Globus pallidus (tissue), 1 donor: ENCODE data around the gene VWA7.
"Not testable (repeated sequence)": the region's sequence is repeated elsewhere in the genome, so short reads cannot be mapped to it uniquely, and the experiment has no call there.

Experiments used
- DNase-seq: peaks from one replicate; pipeline ENCODE4 v3.0.0-alpha.2; 2015; ENCODE audit warnings: low spot score

Gene VWA7

DNA sequence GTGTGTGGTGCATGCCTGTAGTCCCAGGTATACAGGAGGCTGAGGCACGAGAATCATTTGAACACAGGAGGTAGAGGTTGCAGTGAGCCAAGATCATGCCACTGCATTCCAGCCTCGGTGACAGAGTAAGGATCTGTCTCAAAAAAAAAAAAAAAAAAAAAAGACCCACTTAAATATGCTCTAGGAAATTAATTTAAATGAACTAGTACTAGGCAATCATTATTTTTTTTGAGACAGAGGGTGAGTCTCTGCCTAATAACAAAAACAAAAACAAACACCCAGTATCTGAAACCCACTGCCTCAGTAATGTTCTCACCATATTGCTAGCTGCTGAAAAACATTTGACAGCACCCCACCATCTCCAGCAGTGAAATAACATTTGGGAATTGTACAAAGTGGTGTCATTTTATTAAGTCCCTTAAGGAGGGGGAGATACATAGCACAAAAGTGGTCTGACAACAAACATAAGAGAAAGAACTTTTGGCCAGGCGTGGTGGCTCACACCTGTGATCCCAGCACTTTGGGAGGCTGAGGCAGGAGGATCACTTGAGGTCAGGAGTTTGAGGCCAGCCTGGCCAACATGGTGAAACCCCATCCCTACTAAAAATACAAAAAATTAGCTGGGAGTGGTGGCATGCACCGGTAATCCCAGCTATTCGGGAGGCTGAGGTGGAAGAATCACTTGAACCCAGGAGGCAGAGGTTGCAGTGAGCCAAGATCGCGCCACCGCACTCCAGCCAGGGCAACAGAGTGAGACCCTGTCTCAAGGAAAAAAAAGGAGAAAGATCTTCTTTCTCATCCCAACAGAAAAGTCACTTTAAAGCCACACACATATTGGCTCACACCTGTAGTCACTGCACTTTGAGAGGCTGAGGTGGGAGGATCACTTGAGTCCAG is 24.2 kb upstream of the VWA7 start:
- DNase-seq = not testable (repeated sequence)

DNA sequence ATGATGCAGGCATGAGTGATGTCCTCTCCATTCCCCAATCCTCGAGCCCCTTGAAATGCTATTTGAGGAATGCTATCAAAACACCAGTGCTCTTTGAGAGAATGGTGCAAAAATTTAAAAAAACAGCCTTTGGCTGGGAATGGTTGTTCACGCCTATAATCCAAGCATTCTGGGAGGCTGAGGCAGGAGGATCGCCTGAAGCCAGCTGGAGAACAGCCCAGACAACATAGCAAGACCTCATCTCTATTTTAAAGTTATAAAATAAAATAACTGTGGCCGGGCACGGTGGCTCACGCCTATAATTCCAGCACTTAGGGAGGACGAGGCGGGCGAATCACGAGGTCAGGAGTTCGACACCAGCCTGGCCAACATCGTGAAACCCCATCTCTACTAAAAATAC is 22.7 kb upstream of the VWA7 start:
- no peak for DNase-seq

DNA sequence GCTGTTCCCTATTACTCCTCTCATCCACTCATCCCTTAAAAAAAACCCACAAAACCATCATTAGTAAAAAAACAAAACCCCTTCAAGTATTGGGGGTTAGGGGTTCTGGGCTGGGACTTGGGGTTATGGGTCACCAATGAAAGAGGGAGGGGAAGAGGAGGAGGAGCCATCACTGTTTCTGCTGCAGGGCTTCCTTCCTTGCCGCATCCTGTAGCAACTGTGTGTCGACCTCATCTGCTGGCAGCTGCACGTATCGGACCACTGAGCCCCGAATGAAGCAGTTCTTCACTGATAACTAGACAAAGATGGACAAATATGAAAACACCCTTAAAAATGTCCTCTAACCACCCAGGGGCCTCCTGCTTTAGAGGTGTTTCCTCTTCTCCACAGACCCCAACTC is 20.5 kb upstream of the VWA7 start:
- no peak for DNase-seq

DNA sequence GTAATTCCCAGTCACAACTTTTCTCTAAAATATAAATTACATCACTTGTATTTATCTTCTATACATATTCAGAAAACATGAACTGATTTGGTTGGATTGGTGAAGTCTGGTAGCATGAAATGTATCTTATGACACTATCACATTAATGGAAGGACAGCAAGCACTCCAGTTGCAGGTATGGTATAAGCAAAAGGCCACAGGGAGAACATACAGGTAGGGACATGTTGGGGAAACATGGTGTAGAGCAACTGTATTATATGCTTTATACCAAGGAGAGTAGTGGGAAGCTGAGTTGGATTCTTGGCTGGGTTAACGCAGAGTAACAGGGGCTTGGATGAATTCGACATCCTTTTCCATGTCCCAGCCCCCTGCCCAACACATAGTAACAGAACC is 19.9 kb upstream of the VWA7 start:
- DNase-seq = no peak

DNA sequence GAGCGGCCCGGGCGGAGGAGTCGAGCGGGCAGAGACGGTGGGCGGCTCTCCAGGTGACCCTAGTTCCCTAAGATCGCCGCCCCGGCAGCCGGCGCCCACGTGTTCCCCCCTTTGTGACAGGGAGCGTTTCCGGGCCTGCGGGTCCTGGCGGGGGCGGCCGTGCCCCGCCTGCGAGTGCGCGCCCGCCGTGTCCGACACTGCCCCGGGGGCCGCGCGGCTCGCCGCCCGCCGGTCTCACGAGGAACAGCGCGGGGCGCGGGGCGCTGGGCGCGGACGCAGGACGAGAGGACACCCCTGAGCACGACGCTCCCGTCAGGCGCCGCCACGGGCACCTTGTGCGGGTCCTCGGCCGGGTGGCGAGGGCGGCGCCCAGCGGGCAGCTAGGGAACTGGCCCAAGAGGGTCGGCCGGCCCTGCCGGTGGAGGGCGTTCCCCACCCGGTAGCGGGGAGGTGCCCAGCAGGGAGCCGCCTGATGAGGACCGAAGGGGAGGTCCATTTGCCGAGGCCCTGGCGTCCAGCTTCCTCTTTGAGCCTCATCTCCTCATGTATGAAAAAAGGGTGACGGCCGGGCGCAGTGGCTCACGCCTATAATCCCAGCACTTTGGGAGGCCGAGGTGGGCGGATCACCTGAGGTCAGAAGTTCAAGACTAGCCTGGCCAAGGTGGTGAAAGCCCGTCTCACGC is 18.6 kb upstream of the VWA7 start, which contains the start of gene VARS1:
VARS1 (minus strand) TSS at position 137 of the 683 bp plus-strand sequence. CDS start 535 bp downstream, outside the sequence.
- DNase-seq = peak; percentile 86

DNA sequence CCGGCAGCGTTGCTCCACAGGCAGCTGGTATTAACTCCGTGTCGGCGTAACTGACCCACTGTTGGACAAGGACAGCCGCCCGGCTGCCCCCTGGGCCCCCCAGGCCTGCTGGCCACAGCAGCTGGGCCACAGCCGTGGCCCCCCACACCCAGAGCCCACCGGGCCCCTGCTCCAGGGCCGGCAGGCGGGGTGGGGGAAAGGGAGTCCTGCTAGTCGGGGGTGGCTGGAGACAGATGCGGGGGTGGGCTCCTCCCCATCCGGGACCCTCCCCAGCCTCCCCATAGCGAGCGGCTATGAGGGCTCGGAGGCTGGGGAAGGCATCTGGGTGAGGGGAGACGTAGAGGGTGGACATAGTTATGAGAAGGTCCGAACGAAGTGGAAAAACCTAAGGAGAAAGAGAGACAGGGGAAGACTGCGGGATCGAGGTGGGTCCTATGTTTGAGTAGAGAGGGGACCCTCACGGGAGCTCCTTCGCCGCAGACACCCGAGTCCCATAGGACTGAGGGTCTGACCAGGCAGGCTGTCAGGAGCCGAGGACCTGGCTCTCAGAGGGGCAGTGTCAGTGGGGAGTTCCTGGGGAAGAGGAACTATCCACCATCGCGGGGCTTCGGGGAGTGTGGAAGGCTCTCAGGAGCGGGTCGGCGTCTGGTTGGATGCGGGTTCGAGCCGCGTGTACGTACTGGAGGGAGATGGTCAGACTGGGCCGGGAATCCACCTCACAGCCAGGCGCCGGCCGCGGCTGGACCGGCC is 17.9 kb upstream of the VWA7 start:
- DNase-seq = no peak

DNA sequence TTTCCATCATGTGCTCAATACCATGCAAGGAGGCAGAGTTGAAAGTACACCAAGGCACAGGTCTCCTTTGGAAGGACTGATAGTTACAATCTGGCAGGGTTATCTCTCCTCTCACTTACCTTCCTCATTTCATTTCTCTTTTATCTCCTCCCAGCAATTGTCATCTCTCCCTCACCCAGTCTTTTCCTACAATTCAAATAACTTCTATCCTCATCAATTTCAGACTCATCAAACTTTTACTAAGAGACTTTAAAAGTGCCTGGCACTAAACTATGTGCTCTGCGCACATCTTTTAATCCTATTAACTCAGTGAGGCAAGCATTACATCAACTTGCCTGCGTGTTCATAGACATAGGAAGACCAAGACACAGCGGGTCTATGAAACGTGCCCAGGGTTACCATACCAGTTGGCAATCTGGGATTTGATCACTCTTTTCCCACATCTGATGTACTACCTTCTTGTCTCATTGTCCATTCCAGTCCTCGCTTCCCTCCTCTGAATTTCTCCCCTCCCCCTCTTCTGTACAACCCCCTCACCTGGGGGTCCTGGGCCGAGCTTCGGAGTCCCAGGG is 17.3 kb upstream of the VWA7 start:
- DNase-seq = no peak

DNA sequence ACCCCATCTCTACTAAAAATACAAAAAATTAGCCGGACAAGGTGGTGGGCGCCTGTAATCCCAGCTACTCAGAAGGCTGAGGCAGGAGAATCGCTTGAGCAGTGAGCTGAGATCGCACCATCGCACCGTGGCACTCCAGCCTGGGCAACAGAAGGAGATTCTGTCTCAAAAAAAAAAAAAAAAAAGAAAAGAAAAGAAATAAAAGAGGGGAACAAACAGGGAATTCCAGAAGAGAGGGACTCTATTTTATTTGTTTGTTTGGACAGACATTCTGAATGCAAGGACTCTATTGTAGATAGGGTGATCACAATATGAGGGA is 16.8 kb upstream of the VWA7 start:
- not testable (repeated sequence) for DNase-seq

DNA sequence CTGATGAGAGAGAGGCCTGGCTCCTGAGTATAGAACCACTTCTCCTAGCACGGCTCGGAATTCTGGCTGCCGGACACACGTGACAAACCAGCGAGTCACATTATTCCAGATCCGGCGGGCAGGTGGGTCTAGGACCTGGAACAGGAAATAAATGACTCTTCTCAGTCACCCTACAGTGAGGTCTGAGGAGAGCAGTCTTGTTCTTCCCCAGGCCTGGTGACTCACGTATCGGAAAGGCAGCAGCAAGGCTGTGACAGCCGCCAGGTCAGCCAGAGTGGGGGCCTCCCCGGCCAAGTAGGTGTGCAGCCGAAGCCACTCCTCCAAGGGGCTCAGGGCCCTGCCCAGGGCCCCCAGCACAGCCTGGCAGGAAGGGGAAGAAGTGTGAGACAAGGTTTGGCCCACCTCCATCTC is 15.6 kb upstream of the VWA7 start:
- DNase-seq = no peak

DNA sequence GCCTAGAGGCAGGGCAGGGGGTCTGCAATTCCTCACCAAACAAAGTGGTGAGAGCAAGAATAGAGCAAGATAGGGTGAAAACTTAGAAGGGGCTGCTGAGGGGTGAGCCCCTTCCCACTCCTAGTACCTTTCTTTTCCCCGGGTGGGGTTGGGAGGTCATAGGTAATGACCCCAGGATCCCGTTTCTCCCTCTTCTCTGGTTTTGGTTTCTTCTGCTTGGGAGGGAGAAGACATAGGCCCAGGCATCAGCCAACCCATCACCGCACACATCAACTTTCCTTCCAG is 14.9 kb upstream of the VWA7 start:
- DNase-seq = no peak

DNA sequence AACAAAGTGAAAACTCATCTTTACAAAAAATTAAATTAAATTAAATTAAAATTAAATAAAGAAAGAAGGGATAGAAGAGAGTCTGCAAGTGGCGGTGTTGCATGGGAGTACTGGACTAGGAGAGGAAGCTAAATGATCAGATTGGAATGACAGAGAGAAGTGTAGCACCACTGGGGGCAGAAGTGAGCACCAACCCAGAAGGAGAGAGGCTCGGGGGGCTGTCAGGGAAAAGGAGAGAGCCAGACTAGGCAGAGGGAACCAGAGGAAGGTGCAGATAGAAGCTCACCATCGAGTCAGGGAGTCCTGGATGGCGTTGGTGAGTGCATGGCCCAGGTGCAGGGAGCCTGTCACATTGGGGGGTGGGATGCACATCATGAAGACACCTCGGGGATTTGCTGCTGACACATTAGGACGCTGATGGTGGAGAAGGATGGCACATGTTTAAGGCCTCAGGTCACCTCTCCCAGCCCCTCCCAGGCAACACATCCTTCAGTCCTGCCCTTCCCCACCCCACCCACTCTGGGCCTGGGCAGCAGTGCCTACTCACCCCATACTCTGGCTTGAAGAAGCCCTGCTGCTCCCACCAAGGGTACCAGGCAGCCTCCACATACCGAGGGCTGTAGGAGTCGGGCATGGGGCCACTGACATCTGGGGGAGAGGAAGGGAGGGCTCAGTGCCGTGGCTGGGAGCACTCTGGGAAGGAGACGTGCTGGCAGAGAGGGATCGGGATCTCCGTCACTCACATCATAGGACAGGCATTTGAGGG is 14.4 kb upstream of the VWA7 start:
- no peak for DNase-seq

DNA sequence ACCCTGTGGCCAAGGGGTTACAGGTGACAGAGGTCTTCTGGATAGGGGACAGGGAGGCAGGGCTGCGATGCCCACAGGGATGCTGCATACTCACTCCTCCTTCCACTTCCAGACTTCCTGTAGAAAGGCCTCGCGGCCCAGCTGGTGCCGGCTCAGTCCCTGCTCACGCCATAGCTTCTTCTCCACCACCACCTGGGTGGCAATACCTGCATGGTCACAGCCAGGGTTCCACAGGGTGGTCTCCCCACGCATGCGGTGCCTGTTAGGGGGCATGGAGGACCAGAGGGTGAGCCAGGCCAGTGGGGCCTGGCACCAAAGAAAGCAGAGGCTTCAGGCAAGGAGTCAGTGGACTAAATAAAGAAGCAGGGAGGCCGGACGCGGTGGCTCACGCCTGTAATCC is 8.3 kb upstream of the VWA7 start:
- DNase-seq = no peak

DNA sequence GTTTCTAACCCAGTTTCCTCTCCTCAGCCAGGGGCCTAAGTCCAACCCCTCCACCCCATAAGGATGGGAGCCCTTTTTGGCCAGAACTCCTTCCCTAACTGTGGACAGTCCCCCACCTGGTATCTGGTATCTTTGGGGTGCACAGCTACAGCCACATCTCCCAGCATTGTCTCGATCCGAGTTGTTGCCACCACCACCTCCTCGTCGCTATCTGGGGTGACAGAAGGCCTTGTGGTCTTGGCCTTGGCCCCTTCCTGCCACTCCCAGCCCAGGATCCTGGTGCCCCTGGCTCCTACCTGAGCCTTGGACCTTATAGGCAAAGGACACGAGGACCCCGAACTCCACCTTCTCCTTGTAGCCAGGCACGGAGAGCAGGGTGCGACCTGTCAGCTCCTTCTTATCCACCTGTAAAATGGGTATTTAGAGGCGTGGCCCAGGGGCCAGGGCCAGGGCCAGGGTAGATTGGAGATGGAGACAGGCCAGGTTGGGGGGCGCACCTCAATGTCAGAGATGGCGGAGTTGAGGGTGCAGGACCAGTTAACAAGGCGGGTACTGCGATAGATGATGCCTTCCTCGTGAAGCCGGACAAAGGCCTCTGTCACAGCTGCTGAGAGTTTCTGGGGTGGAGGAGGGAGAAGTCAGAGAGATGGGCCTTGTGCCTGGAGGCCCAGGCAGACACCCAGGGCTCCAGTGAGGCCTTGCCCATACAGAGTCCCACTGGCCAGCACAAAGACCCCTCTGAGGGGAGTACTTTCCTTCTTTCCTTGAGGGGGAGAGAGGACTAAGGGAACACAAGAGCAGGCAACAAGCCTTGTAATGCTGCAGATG is 7.2 kb upstream of the VWA7 start:
- DNase-seq = peak; percentile 43

DNA sequence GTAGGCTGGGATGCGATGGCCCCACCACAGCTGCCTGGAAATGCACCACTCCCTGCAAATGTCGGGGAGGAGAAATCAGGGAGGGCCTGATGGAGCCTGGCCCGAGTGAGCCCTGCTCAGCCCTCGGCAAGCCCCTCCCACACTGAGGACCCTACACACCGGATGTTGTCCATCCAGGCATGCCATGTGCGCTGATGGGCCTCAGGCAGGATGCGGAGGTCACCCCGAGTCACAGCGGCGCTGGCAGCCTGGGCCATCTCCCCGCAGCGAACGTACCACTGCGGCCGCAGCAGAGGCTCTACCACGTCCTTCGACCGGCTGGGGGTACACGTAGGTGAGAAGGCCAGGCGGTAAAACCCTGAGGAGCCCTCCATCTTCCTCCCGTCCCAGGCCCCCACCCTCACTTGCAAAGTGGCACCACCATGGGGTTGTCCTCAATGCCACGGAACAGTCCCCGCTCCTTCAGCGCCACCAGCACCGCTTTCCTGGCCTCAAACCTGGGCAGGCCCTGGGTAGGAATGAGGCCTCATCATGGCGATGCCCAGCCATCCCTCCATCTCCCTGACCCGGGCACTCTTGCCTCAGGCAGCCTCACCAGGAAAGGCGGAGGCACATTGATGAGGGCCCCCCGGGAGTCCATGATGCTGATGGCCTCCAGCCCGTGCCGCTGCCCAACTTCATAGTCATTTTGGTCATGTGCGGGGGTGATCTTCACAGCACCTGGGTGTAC is 5.2 kb upstream of the VWA7 start:
- DNase-seq = no peak

DNA sequence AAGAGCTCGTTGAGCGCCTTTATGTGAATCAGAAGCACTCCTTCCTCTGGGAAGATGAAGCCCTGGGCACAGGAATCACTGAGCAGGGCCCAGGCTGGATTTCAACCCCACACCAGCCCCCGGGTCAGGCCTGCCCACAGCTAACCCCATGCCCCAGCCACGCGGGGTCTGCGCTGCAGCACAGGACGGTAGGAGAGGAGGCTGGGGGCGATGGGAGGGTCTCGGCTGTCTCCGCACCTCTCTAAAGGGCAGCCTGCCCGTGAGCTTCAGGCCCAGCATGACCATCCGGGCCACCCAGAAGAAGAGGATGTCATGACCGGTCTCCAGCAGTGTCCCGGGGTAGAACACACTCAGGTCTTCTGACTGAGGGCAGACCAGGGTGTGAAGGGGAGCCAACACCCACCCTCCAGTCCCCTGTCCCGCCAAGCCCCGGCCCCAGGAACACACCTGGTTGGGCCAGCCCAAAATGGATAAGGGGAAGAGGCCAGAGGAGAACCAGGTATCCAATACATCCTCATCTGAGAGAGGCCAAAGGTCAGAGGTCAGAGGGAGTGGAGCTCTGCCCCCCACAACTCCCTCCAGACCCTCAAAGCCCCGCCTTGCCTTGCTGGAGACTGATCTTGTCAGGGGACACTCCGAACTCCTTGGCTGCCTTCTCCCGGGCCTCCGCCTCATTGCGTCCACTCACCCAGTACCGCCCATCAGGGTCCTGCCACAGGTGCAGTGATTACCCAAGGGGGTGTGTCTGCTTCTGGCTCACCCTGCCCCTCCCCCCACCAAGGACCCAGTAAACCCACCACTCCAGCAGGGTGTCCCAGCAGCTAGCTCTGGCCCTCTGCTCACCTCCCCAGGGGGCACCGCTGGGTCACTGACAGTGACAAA is 4.4 kb upstream of the VWA7 start:
- DNase-seq = no peak

DNA sequence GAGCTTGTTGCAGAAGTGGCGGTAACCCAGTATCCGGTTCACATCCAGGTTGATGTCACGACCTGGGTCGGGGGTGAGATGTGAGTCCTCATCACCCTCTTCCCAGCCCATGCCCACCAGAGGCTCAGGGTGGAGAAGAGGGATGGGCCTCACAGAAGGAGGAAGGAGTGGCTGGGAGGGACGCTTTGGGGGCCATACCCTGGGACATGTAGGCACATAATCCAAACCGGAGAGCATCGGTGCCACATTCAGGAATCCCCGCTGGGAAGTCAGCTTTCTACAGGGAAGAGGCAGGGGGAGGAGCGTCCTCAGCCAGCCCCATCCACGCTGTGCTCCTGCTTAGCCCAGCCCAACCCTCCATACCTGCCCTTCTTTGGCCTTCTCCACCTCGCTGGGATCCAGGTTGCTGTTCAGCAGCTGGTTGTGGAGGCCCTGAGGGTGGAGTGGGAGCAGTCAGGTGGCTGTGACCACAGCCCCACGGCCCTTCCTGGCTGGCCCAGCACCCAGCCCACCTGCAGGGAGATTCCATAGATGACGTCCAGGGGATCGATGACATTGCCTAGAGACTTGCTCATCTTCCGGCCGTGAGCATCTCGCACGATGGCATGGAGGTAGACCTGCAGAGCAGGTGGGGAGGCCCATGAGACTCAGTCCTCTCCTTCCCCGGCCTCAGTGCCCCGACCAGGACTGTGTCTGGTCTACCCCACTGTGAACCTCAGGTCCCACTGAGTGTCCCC is 3.5 kb upstream of the VWA7 start:
- DNase-seq = no peak

DNA sequence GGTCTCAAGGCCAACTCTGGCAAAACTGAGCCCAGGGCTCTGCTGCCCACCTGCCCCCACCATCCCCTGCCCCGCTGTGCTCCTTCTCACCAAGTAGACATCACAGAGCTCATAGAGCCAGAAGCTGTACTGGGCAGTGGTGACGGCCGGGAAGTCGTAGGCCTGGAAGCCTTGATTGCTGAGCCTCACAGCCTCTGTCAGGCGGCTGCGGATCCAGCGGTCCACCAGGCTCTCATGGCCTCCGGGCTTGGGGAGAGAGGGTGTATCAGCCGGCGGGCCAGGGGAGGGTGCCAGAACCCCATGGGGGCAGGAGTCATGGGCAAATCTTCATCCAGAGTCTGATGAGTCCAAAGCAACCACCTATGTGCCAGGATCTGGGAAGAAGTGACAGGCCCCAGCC is 2.8 kb upstream of the VWA7 start:
- no peak for DNase-seq

DNA sequence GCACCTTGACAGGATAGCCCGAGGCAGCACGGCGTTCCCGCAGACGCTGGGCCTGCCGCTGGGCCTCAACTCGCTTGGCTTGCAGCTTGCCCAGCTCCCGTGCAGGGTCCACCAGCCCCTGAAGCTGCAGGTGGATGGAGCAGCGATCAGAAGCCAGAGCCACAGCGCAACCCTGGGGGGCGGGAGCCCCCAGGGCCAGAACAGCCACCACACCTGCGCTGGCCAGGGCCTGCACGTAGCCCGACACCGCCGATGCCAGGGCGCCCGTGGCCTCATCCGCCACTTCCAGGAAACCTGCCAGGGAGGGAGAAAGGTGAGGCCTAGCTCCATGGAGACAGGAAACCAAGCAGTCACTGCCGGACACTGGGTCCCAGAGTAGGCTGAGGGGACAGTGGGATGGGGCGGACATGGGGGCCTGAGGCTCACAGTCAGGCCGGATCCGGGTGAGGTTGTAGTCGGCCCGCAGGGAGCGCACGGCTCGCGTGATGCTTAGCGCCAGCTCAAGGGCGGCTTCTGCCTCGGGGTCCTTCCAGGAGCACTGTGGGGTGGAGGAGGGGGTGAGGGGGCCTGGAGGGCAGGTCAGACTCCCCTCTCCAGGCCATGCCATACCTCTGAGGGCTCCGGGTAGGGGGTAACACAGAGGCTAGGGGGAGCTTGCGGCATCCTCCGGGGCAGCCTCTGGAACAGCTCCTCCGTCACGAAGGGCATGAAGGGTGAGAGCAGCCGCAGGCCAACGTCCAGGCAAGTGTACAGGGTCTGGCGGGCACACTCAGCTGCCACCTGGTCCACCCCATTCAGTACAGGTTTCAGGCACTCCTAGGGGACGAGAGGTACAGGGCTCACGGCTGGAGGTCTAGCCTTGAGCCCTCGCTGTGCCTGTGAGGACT is 2.1 kb upstream of the VWA7 start:
- no peak for DNase-seq
